ENCODE measurements around the gene SCP2. TPM values are rescaled to one million over a fixed set of nuclear protein-coding genes. Genes with fewer than 3 reads are reported as not detected.

SCP2 gene
- total and polyA plus RNA-seq, 7 donors: 49.3 to 96.9 (median 88.3) TPM

DNA sequence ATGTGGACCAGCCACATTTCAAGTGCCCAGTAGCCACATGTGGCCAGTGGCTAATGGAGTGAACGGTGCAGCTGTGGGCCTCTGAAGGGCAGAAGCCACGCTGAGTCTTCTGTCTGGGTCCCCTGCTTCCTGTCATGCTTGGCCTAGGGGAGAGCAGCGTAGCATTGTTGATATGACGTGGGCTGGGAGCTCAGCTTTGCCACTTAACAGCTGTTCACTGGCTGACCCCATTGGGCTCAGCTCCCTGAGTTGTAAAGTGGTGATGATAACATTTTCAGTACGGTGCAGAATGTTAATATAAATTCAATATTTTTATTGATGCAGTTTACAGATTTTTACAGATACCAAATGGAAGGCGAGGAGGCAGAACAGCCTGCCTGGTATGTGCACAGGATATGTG lies 139.4 kb downstream of the SCP2 start:
- 46 to 64% (median 48%) methylated on average over 6 of the region's 6 CpGs for WGBS, 3 donors
- Histone ChIP-seq H3K27ac (no peak overlapping the region), H3K9me3 (no peaks in the 10 kb centered on the region), H3K36me3 (ENCODE audit: insufficient read depth in 1 of 2, low read depth in 1 of 2) (no peaks in the 10 kb centered on the region), H3K4me1 (peaks cover 6% of the 10 kb centered on the region), H3K27me3 (ENCODE audit: insufficient read depth in 3 of 3, low read length in 2 of 3) (peaks cover 0 to 25% (median 5%) of the 10 kb centered on the region in 3 donors), H3K4me3 (no peak overlapping the region)
- intact Hi-C loops (cut with DNase I): loop anchor here in 1 of 2 donors (5.0 kb wide), 1 partner anchor 169 kb away; no protein-coding TSS in a partner anchor
- TF ChIP-seq, protein P1, sequence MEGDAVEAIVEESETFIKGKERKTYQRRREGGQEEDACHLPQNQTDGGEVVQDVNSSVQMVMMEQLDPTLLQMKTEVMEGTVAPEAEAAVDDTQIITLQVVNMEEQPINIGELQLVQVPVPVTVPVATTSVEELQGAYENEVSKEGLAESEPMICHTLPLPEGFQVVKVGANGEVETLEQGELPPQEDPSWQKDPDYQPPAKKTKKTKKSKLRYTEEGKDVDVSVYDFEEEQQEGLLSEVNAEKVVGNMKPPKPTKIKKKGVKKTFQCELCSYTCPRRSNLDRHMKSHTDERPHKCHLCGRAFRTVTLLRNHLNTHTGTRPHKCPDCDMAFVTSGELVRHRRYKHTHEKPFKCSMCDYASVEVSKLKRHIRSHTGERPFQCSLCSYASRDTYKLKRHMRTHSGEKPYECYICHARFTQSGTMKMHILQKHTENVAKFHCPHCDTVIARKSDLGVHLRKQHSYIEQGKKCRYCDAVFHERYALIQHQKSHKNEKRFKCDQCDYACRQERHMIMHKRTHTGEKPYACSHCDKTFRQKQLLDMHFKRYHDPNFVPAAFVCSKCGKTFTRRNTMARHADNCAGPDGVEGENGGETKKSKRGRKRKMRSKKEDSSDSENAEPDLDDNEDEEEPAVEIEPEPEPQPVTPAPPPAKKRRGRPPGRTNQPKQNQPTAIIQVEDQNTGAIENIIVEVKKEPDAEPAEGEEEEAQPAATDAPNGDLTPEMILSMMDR (IDR thresholded peaks at IDR 0.05): no peak
- ATAC-seq: no peak
- peak in 1 of 2 donors; percentile 26 for DNase-seq

DNA sequence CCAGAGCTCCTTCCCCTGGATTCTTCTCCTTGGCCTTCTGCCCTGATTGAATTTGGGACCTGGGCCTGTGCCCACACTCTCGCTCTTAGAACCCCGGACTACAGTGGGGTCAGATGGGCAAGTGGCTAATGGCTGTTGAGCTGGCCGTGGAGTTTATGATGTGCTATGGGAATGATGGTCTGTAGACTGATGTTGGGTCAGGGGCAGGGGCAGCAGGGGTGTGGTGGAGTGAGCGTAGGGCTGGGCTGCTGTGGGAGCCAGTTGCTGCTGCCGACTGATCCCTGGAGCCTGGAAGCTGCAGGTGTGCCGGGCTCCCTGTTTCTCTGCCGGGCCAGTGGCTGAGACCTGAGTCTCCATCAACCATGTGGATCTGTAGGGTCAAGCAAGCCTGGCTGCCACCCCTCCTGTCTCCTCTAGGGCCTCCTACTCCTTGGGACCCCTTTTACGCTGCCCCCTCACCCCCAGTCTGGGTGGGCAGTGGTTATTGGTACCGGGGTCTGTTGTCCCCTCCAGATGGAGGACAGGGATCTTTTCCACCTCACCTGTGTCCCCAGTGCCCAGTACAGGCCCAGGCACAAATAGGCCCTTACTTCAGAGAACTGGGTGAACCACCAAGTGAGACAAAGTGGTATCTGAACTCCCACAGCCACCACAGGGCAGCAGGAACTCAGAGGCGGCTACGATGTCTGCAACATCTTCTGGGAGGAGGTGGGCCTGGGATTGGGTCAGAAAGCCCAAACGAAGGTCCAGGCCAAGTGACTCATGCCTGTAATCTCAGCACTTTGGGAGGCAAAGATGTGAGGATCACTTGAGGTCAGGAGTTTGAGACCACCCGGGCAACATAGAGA lies 140.0 kb downstream of the SCP2 start:
- H3K27ac ChIP-seq: no peak overlapping the region
- no peaks in the 10 kb centered on the region for H3K36me3 ChIP-seq (ENCODE audit: insufficient read depth in 1 of 2, low read depth in 1 of 2)
- H3K4me1 ChIP-seq: peaks cover 3% of the 10 kb centered on the region
- TF ChIP-seq, protein P1 (IDR thresholded peaks at IDR 0.05): no peak
- ATAC-seq (peak in 1 of 4 donors; percentile 8), DNase-seq (peak; percentile 31 to 44)
- H3K27me3 ChIP-seq (ENCODE audit: insufficient read depth in 3 of 3, low read length in 2 of 3): peaks cover 0 to 18% (median 5%) of the 10 kb centered on the region in 3 donors
- H3K9me3 ChIP-seq: no peaks in the 10 kb centered on the region
- 61 to 77% (median 63%) methylated on average over 13 of the region's 13 CpGs for WGBS, 3 donors
- intact Hi-C loops (cut with DNase I): loop anchor here in 1 of 2 donors (5.0 kb wide), 1 partner anchor 170 kb away; no protein-coding TSS in a partner anchor
- H3K4me3 ChIP-seq: no peak overlapping the region

- intact Hi-C loops (cut with DNase I): loop anchor here in 1 of 2 donors (5.0 kb wide), 1 partner anchor 171 kb away; no protein-coding TSS in a partner anchor
- no peak overlapping the region for H3K4me3 ChIP-seq
- TF ChIP-seq, protein P1 (IDR thresholded peaks at IDR 0.05): no peak
- DNase-seq (no peak), ATAC-seq (no peak)
- H3K9me3 ChIP-seq: no peaks in the 10 kb centered on the region
- 92 to 98% (median 94%) methylated on average over 2 of the region's 2 CpGs for WGBS, 3 donors
- H3K27ac ChIP-seq: no peak overlapping the region
- H3K36me3 ChIP-seq (ENCODE audit: insufficient read depth in 1 of 2, low read depth in 1 of 2): no peaks in the 10 kb centered on the region
- no peaks in the 10 kb centered on the region for H3K4me1 ChIP-seq
- H3K27me3 ChIP-seq (ENCODE audit: insufficient read depth in 3 of 3, low read length in 2 of 3): peaks cover 0 to 11% (median 3%) of the 10 kb centered on the region in 3 donors
Observed at GRCh38 chr1:53067886-53068285, 140.8 kb downstream of the SCP2 start.

DNA sequence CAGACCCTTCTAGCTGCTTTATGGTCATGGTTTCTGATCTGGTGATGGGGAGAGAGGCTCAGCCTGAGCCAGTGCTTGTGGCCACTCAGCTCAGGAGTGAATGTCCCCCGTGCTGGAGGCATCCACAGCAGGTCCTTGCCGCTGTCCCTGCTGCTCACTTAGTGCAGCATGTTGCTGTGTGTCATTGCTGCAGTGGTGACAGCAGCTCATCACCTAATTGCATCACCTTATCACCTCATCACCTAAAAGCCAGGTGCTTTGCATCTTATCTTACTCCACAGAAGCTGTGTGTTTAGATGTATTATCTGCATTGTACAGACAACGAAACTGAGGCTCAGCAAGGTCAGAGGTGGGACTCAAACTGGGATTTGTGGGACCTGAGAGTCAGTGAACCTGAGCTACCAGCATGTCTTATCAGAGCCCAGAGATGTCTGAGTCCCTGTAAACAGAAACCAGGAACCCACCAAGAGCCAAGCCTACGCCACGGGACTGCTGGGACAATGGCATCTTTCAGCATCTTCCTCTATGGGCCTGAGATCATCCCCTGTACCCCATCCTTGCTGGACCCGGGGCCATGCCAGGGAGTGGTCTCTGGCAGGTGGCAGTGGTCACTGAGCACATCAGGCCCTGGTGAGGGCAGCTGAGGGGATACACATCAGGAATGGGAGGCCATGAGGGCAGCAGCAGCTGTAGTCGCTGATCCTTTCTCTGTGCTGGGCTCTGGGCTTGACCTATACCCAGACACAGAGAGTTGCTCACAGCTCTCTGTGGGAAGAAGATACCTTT lies 141.4 kb downstream of the SCP2 start:
- no peak overlapping the region for H3K27ac ChIP-seq
- TF ChIP-seq, protein P1 (IDR thresholded peaks at IDR 0.05): no peak
- WGBS, 3 donors: 90 to 94% (median 93%) methylated on average over 7 of the region's 7 CpGs

More for the DNA sequence above, 141.4 kb downstream of the SCP2 start:
- Histone ChIP-seq H3K27me3 (ENCODE audit: insufficient read depth in 3 of 3, low read length in 2 of 3) (peaks cover 0 to 4% (median 0%) of the 10 kb centered on the region in 3 donors), H3K4me1 (no peaks in the 10 kb centered on the region), H3K9me3 (no peaks in the 10 kb centered on the region), H3K4me3 (no peak overlapping the region), H3K36me3 (ENCODE audit: insufficient read depth in 1 of 2, low read depth in 1 of 2) (no peaks in the 10 kb centered on the region)
- intact Hi-C loops (cut with DNase I): loop anchor here in 1 of 2 donors (5.0 kb wide), 1 partner anchor 171 kb away; no protein-coding TSS in a partner anchor
- ATAC-seq: no peak
- peak in 1 of 2 donors; percentile 19 for DNase-seq
